ENCODE data around the gene PDS5B. TPM values are rescaled to one million over a fixed set of nuclear protein-coding genes. Genes with fewer than 3 reads are reported as not detected.

Gene PDS5B
- total RNA-seq, 1 donor from 2014 or later, result 49.4 TPM

GRCh38 chr13:32666990-32667571 lies 80.8 kb downstream of the PDS5B start:
- Histone ChIP-seq H3K27ac (no peak overlapping the region), H3K4me1 (no peaks in the 10 kb centered on the region), H3K9me3 (no peaks in the 10 kb centered on the region), H3K36me3 (no peaks in the 10 kb centered on the region), H3K27me3 (no peaks in the 10 kb centered on the region), H3K4me3 (no peak overlapping the region)
- intact Hi-C loops (cut with DNase I), result no loop called here
- no peak for TF ChIP-seq POLR2AphosphoS5 (IDR thresholded peaks at IDR 0.05; ENCODE audit: insufficient read depth in 1 of 2, low read depth in 1 of 2)
- TF ChIP-seq, protein P1, sequence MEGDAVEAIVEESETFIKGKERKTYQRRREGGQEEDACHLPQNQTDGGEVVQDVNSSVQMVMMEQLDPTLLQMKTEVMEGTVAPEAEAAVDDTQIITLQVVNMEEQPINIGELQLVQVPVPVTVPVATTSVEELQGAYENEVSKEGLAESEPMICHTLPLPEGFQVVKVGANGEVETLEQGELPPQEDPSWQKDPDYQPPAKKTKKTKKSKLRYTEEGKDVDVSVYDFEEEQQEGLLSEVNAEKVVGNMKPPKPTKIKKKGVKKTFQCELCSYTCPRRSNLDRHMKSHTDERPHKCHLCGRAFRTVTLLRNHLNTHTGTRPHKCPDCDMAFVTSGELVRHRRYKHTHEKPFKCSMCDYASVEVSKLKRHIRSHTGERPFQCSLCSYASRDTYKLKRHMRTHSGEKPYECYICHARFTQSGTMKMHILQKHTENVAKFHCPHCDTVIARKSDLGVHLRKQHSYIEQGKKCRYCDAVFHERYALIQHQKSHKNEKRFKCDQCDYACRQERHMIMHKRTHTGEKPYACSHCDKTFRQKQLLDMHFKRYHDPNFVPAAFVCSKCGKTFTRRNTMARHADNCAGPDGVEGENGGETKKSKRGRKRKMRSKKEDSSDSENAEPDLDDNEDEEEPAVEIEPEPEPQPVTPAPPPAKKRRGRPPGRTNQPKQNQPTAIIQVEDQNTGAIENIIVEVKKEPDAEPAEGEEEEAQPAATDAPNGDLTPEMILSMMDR (IDR thresholded peaks at IDR 0.05), result no peak
- TF ChIP-seq POLR2A (IDR thresholded peaks at IDR 0.05), result no peak
- DNase-seq (ENCODE audit: extremely low spot score in 2 of 2), result no peak

GRCh38 chr13:32669030-32669646 lies 82.9 kb downstream of the PDS5B start:
- peaks cover 0 to 3% of the 10 kb centered on the region in 2 donors for H3K36me3 ChIP-seq
- intact Hi-C loops (cut with DNase I), result no loop called here
- H3K9me3 ChIP-seq, result no peaks in the 10 kb centered on the region
- TF ChIP-seq POLR2AphosphoS5 (IDR thresholded peaks at IDR 0.05; ENCODE audit: insufficient read depth in 1 of 2, low read depth in 1 of 2), result no peak
- TF ChIP-seq, protein P1 (IDR thresholded peaks at IDR 0.05), result peak; percentile 10 to 28 (median 23)
- H3K27ac ChIP-seq, result no peak overlapping the region
- DNase-seq (ENCODE audit: extremely low spot score in 2 of 2), result no peak
- no peaks in the 10 kb centered on the region for H3K4me1 ChIP-seq
- H3K4me3 ChIP-seq, result no peak overlapping the region
- H3K27me3 ChIP-seq, result no peaks in the 10 kb centered on the region

GRCh38 chr13:32674503-32674902 lies 88.3 kb downstream of the PDS5B start:
- Histone ChIP-seq H3K4me3 (no peak overlapping the region), H3K9me3 (no peaks in the 10 kb centered on the region), H3K27ac (no peak overlapping the region), H3K36me3 (peaks cover 0 to 16% of the 10 kb centered on the region in 2 donors), H3K4me1 (no peaks in the 10 kb centered on the region), H3K27me3 (no peaks in the 10 kb centered on the region)
- no peak for TF ChIP-seq POLR2A (IDR thresholded peaks at IDR 0.05)
- TF ChIP-seq, protein P1 (IDR thresholded peaks at IDR 0.05), result no peak
- no peak for TF ChIP-seq POLR2AphosphoS5 (IDR thresholded peaks at IDR 0.05; ENCODE audit: insufficient read depth in 1 of 2, low read depth in 1 of 2)
- no peak for DNase-seq (ENCODE audit: extremely low spot score in 2 of 2)
- intact Hi-C loops (cut with DNase I), result no loop called here

DNA sequence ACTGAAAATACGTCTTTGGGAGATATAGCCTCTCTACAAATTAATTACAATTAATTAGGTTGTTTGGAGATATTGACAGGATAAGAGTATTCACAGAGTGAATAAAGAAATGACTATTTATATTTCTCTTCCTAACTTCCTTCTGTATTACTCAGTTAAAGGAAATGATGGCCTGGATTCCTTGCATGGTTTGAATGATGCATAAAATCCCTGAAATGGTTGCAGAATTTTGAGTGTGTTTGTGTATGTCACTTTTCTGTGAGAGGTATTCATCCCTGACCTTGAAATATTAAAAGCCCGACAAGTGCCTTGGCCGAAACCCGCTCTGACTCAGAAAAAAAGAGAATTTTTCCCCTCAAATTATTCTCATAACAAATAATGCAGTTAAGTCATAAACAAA lies 90.0 kb downstream of the PDS5B start:
- Histone ChIP-seq H3K4me3 (no peak overlapping the region), H3K9me3 (no peaks in the 10 kb centered on the region), H3K4me1 (no peaks in the 10 kb centered on the region), H3K36me3 (peaks cover 0 to 16% of the 10 kb centered on the region in 2 donors), H3K27ac (no peak overlapping the region), H3K27me3 (no peaks in the 10 kb centered on the region)
- TF ChIP-seq POLR2AphosphoS5 (IDR thresholded peaks at IDR 0.05; ENCODE audit: insufficient read depth in 1 of 2, low read depth in 1 of 2), result no peak
- no peak for TF ChIP-seq POLR2A (IDR thresholded peaks at IDR 0.05)
- TF ChIP-seq, protein P1 (IDR thresholded peaks at IDR 0.05), result no peak
- no peak for DNase-seq (ENCODE audit: extremely low spot score in 2 of 2)
- intact Hi-C loops (cut with DNase I), result no loop called here

DNA sequence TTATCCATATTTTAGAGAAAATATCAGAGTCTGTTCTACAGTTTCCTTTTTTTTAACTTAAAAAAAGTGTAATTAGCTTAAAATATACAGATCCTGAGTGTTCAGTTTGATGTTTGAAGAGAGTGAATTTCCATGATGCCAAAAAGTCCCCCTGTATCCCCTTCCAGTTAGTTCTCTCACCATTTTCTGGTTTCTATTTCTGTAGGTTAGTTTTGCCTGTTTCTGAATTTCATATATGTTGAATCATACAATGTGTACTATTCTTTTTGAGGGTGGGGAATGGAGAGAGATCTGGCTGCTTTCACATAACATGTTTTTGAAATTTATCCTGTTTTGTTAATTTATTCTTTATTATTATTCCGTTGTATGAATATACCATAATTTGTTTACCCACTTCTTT lies 95.9 kb downstream of the PDS5B start:
- Histone ChIP-seq H3K27ac (no peak overlapping the region), H3K36me3 (no peaks in the 10 kb centered on the region), H3K4me1 (no peaks in the 10 kb centered on the region), H3K4me3 (no peak overlapping the region), H3K9me3 (no peaks in the 10 kb centered on the region), H3K27me3 (no peaks in the 10 kb centered on the region)
- TF ChIP-seq POLR2A (IDR thresholded peaks at IDR 0.05), result no peak
- TF ChIP-seq POLR2AphosphoS5 (IDR thresholded peaks at IDR 0.05; ENCODE audit: insufficient read depth in 1 of 2, low read depth in 1 of 2), result no peak
- TF ChIP-seq, protein P1 (IDR thresholded peaks at IDR 0.05), result no peak
- intact Hi-C loops (cut with DNase I), result no loop called here
- DNase-seq (ENCODE audit: extremely low spot score in 2 of 2), result no peak
